HEK293T (cell line): ENCODE results near the gene IL4R.

Source experiments
- ARNT ChIP-seq: fragments of 450-650 bp; IDR thresholded peaks from 2 replicates; pipeline ENCODE4 v1.6.1; 2017; ENCODE audit warnings: mild to moderate bottlenecking
- BHLHE40 ChIP-seq: fragments of 450-650 bp; IDR thresholded peaks from 2 replicates; pipeline ENCODE4 v1.6.1; 2016; ENCODE audit warnings: mild to moderate bottlenecking, moderate library complexity, borderline replicate concordance
- ELF4 ChIP-seq: fragments of 450-650 bp; IDR thresholded peaks from 2 replicates; pipeline ENCODE4 v1.6.1; 2017; ENCODE audit warnings: antibody characterized with exemption
- FOXA1 ChIP-seq: fragments of 450-650 bp; IDR thresholded peaks from 2 replicates; pipeline ENCODE4 v1.6.1; 2016; ENCODE audit warnings: mild to moderate bottlenecking
- FOXK2 ChIP-seq: fragments of 450-650 bp; IDR thresholded peaks from 2 replicates; pipeline ENCODE4 v1.6.1; 2016; ENCODE audit warnings: mild to moderate bottlenecking
- FOXM1 ChIP-seq: fragments of 450-650 bp; IDR thresholded peaks from 2 replicates; pipeline ENCODE4 v1.6.1; 2017; ENCODE audit warnings: mild to moderate bottlenecking, borderline replicate concordance
- L3MBTL2 ChIP-seq: fragments of 450-650 bp; conservative IDR thresholded peaks from 2 replicates; pipeline ENCODE4 v1.6.1; 2016; ENCODE audit warnings: mild to moderate bottlenecking
- NFRKB ChIP-seq: fragments of 450-650 bp; IDR thresholded peaks from 2 replicates; pipeline ENCODE4 v1.6.1; 2016; ENCODE audit warnings: mild to moderate bottlenecking, moderate library complexity
- SP1 ChIP-seq: fragments of 450-650 bp; IDR thresholded peaks from 2 replicates; pipeline ENCODE4 v1.6.1; 2017
- SUZ12 ChIP-seq: fragments of 450-650 bp; IDR thresholded peaks from 2 replicates; pipeline ENCODE4 v1.6.1; 2016; ENCODE audit warnings: mild to moderate bottlenecking
- TARDBP ChIP-seq: fragments of 450-650 bp; IDR thresholded peaks from 2 replicates; pipeline ENCODE4 v1.6.1; 2016
- ZNF384 ChIP-seq: fragments of 450-650 bp; IDR thresholded peaks from 2 replicates; pipeline ENCODE4 v1.6.1; 2016
- TF ChIP-seq, protein P1 (sequence below): fragments of 450-650 bp; IDR thresholded peaks from 2 replicates; pipeline ENCODE4 v1.6.1; 2016

DNA sequence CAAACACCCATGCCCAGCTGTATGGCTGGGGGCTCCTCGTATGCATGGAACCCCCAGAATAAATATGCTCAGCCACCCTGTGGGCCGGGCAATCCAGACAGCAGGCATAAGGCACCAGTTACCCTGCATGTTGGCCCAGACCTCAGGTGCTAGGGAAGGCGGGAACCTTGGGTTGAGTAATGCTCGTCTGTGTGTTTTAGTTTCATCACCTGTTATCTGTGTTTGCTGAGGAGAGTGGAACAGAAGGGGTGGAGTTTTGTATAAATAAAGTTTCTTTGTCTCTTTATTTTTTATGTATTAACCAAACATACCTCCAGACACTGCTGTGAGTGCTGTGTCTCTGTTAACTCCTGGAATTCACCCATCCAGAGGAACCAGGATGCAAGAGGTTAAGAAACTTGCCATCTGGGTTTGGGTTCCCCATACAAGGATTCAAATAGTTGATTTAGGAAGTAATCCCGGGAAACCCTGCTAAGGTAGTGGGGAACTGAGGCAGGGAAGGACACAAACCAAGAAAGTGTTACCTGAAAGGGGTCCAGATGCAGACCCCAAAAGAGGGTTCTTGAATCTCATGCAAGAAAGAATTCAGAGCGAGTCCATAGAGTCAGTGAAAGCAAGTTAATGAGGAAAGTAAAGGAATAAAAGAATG is 50.8 kb downstream of the IL4R start:
- TF ChIP-seq SP1 (no peak), NFRKB (no peak), FOXM1 (no peak), SUZ12 (no peak), ZNF384 (no peak), L3MBTL2 (no peak), FOXK2 (no peak), ARNT (no peak), BHLHE40 (no peak), ELF4 (no peak), FOXA1 (no peak), TARDBP (no peak)
- TF ChIP-seq, protein P1, sequence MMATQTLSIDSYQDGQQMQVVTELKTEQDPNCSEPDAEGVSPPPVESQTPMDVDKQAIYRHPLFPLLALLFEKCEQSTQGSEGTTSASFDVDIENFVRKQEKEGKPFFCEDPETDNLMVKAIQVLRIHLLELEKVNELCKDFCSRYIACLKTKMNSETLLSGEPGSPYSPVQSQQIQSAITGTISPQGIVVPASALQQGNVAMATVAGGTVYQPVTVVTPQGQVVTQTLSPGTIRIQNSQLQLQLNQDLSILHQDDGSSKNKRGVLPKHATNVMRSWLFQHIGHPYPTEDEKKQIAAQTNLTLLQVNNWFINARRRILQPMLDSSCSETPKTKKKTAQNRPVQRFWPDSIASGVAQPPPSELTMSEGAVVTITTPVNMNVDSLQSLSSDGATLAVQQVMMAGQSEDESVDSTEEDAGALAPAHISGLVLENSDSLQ, result no peak
